DND-41 (cell line): Measurements from ENCODE around the gene PRKAG2.

Experiments used
- EZH2 ChIP-seq: IDR thresholded peaks from 3 replicates; pipeline ENCODE4 v1.6.1; 2012; ENCODE audit warnings: borderline replicate concordance, low read depth, mild to moderate bottlenecking, moderate library complexity, low read length, inconsistent platforms; ENCODE audit not compliant: severe bottlenecking
- TF ChIP-seq, protein P1 (sequence below): IDR thresholded peaks from 2 replicates; pipeline ENCODE4 v1.5.1; 2012; ENCODE audit warnings: borderline replicate concordance, low read length, moderate library complexity, mild to moderate bottlenecking; ENCODE audit not compliant: poor library complexity, severe bottlenecking; ENCODE audit errors: extremely low read depth

GRCh38 chr7:151663382-151664100 is 213.4 kb downstream of the PRKAG2 start:
- TF ChIP-seq, protein P1, sequence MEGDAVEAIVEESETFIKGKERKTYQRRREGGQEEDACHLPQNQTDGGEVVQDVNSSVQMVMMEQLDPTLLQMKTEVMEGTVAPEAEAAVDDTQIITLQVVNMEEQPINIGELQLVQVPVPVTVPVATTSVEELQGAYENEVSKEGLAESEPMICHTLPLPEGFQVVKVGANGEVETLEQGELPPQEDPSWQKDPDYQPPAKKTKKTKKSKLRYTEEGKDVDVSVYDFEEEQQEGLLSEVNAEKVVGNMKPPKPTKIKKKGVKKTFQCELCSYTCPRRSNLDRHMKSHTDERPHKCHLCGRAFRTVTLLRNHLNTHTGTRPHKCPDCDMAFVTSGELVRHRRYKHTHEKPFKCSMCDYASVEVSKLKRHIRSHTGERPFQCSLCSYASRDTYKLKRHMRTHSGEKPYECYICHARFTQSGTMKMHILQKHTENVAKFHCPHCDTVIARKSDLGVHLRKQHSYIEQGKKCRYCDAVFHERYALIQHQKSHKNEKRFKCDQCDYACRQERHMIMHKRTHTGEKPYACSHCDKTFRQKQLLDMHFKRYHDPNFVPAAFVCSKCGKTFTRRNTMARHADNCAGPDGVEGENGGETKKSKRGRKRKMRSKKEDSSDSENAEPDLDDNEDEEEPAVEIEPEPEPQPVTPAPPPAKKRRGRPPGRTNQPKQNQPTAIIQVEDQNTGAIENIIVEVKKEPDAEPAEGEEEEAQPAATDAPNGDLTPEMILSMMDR = no peak
- no peak for TF ChIP-seq EZH2
